B cell (primary cell): ENCODE results near the gene KRT12.

Experiments used
- CTCF ChIP-seq: fragments of 200-600 bp; IDR thresholded peaks from one replicate; pipeline ENCODE4 v1.8.0; 2022; ENCODE audit warnings: antibody characterized with exemption, mild to moderate bottlenecking
- EZH2 ChIP-seq: IDR thresholded peaks from 2 replicates; pipeline ENCODE4 v1.6.1; 2012; ENCODE audit warnings: borderline replicate concordance, low read depth, mild to moderate bottlenecking, moderate library complexity, low read length; ENCODE audit not compliant: insufficient read depth, poor library complexity, severe bottlenecking

GRCh38 chr17:40828454-40829044 is 38.5 kb downstream of the KRT12 start:
- TF ChIP-seq CTCF (no peak), EZH2 (no peak)
